C4-2B (cell line): ENCODE measurements around the gene DNER.

Experiments used
- H3K27ac ChIP-seq: fragments of 450-650 bp; 2 replicates; pipeline ENCODE4 v1.5.1; 2017
- ZFX ChIP-seq: fragments of 450-650 bp; IDR thresholded peaks from 2 replicates; pipeline ENCODE4 v1.6.1; 2017
- TF ChIP-seq, protein P1 (sequence below): fragments of 450-650 bp; conservative IDR thresholded peaks from 2 replicates; pipeline ENCODE4 v1.5.1; 2017; ENCODE audit warnings: mild to moderate bottlenecking

DNER gene

GRCh38 chr2:229409751-229410181 lies 304.6 kb downstream of the DNER start:
- no peak overlapping the region for H3K27ac ChIP-seq

DNA sequence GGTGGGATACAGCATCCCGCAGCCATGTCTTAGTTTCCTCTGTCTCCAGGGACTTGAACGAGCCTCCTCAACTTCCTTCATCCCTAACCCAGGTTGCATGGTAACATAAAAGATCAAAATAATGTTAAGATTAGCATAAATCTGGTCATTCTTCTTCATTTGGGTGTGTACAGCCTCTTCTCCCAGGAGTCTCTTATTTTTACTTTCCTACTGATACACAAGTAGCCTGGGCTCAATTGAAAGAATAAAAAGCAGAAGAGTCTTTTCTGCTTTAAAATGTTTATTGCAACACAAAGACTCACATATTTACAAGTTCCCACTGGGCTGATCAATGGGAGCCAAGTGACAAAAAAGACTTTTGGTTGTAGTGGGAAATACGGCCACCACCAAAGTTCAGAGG lies 305.4 kb downstream of the DNER start:
- H3K27ac ChIP-seq: no peak overlapping the region
- TF ChIP-seq ZFX: no peak
- TF ChIP-seq, protein P1, sequence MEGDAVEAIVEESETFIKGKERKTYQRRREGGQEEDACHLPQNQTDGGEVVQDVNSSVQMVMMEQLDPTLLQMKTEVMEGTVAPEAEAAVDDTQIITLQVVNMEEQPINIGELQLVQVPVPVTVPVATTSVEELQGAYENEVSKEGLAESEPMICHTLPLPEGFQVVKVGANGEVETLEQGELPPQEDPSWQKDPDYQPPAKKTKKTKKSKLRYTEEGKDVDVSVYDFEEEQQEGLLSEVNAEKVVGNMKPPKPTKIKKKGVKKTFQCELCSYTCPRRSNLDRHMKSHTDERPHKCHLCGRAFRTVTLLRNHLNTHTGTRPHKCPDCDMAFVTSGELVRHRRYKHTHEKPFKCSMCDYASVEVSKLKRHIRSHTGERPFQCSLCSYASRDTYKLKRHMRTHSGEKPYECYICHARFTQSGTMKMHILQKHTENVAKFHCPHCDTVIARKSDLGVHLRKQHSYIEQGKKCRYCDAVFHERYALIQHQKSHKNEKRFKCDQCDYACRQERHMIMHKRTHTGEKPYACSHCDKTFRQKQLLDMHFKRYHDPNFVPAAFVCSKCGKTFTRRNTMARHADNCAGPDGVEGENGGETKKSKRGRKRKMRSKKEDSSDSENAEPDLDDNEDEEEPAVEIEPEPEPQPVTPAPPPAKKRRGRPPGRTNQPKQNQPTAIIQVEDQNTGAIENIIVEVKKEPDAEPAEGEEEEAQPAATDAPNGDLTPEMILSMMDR: no peak

More at GRCh38 chr2:229409751-229410181, 304.6 kb downstream of the DNER start:
- TF ChIP-seq, protein P1: no peak
- no peak for TF ChIP-seq ZFX

DNA sequence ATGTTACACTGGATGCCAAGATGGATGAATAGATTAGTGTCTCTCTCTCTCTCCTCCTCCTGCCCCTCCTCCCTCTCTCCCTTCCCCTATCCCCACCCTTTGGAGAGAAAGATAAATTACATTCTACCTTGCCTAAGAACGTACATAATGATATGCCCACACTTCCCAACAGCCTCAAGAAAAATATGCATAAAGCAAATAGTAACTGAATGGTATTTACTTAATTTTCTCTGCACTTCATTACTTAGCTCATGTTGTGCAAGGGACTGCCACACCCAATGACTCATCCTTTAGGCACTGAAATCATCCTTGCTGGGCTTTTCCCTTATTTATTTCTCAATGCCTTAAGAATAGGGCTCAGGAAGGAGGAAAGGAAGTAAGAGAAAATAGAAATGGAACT lies 306.0 kb downstream of the DNER start:
- no peak overlapping the region for H3K27ac ChIP-seq
- TF ChIP-seq ZFX: no peak
- TF ChIP-seq, protein P1: no peak

- TF ChIP-seq, protein P1: no peak
- TF ChIP-seq ZFX: no peak
- no peak overlapping the region for H3K27ac ChIP-seq
Measured at GRCh38 chr2:229407170-229407569, 307.2 kb downstream of the DNER start.

DNA sequence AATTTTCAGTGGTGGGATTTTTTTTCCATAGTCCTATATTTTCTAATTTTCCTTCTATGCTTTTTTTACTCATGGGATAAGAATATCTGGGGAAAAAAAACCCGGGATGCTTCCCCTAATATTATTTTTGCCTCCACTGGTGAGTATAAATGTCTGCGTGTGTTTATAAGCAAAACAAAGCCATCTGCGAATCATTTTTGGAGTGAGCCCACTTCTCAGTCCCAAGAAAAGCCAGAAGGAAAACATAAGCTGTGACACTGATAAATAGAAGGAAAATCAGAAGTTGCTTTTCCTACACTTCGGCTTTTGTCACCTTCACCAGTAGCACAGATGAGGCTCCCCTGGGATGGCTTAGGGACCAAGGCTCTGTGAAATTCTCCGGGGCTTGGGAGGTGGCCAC lies 308.6 kb downstream of the DNER start:
- TF ChIP-seq, protein P1: no peak
- TF ChIP-seq ZFX: no peak
- no peak overlapping the region for H3K27ac ChIP-seq

- no peak overlapping the region for H3K27ac ChIP-seq
- no peak for TF ChIP-seq ZFX
Measured at GRCh38 chr2:229403296-229403695, 311.1 kb downstream of the DNER start.

DNA sequence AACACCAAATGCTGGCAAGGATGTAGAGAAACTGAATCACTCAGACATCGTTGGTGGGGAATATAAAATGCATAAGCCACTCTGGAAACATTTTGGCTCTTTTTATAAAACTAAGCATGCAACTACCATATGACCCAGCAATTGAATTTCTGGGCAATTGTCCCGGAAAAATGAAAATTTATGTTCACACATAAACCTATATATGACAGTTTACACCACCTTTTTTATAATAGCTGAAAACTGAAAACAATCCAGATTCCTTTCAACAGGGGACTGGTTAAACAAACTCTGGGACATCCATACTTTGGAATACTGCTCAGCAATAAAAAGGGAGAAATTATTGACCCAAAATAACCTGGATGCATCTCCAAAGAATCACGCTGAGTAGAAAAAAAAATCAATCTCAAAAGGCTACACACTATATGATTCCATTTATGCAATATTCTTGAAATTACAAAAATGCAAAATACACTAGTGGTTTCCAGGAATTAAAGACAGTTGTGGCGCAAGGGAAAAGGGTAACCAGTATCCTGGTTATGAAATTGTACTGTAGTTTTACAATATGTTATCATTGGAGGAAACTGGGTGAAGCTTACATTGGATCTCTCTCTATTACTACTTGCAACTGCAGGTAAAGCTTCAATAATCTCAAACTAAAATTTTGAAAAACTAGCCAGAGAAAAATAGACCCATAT lies 313.0 kb downstream of the DNER start:
- TF ChIP-seq, protein P1: no peak
- no peak for TF ChIP-seq ZFX
- H3K27ac ChIP-seq: no peak overlapping the region

DNA sequence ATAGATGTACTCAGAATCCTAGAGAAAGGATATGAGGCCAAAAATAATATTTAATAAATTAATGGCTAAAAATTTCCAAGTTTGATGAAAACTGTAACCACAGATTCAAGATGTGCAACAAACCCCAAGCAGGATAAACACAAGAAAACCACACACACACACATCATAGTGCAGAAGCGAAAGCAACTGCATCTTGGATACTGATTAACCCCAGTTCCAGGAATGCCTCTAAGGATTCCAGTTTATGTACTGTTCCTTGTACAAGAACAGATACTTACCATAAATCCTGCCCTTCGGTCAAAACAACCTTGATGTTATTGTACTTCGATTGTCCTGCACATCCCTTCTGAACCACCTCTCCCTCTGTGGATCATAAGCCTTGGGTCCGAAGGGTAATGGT lies 320.4 kb downstream of the DNER start:
- TF ChIP-seq, protein P1: no peak
- TF ChIP-seq ZFX: no peak
- H3K27ac ChIP-seq: no peak overlapping the region
